AG08395 (cell line): ENCODE data around the gene TULP1.

Source experiments
- DNase-seq: peaks from one replicate; pipeline ENCODE4 v3.0.0; 2012; ENCODE audit warnings: mixed read lengths, low spot score

Gene TULP1

DNA sequence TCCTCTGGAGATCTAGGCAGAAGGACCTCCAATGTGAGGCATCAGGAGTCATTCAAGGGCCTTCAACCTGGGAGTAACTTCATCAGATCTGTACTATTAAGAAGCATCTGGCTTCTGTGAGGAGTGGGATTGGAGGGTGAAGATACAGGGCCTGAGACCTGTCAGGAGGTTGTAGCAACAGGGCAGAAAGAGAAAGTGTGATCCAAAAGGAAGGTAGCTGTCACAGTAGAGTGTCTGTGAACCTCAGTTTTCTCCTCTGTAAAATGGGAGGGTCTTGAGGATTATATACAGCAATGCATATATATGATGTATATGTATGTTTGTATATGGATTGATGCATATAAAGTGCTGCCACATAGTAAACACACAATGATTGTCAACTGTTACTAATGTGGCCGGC is 47.0 kb downstream of the TULP1 start:
- no peak for DNase-seq

DNA sequence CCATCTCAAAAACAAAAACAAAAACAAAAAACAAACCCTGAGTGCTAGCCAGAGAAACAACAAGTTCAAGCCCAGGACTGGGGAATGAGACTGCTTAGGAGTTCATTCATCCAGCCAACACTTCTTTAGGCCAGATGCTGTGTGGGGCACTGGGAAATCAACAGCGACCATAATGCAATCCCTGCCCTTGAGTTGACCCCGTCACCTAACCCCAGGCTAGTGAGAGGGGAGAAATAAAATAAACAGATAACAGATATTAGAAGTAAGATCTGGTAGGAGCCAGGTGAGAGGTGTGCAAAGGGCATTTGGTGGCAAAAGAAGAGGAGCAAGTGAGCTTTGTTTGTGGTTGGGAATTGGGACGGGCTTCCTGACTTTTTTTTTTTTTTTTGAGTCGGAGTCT is 49.4 kb downstream of the TULP1 start:
- no peak for DNase-seq

DNA sequence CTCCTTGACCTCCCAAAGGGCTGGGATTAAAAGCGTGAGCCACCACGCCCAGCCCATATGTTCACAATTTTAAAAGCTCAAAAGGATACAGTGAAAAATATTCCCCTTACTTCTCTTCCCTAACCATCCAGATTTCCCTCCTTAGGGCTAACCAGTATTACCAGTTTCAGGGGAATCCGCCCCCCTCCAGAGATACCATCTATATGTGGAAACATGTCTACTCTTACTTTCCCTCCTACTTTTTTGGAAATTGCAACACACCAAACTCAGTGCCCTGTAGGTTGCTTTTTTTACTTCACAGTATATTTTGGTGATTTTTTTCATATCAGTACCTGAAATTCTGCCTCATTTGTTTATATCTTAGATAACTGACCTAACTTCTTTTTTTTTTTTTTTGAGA is 51.4 kb downstream of the TULP1 start:
- DNase-seq: no peak

DNA sequence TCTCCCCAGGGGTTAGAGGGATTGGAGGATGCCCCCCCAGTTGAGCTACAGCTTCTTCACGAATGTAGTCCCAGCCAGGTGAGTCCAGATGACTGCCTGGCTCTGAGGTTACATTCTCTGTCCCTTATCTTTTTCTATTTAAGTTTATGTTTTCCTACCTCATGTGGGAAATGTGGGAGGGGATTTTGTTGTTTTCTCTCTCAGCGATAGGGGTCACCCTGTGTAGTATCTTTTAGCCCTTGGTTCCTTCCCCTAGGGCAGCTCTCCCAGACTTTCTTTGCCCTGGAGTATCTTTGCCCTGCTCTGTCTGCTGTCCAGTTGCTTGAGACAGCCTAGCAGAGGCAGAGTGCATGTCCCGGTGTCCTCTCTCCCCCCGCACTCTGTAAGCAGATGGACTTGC is 54.8 kb downstream of the TULP1 start:
- DNase-seq: no peak

DNA sequence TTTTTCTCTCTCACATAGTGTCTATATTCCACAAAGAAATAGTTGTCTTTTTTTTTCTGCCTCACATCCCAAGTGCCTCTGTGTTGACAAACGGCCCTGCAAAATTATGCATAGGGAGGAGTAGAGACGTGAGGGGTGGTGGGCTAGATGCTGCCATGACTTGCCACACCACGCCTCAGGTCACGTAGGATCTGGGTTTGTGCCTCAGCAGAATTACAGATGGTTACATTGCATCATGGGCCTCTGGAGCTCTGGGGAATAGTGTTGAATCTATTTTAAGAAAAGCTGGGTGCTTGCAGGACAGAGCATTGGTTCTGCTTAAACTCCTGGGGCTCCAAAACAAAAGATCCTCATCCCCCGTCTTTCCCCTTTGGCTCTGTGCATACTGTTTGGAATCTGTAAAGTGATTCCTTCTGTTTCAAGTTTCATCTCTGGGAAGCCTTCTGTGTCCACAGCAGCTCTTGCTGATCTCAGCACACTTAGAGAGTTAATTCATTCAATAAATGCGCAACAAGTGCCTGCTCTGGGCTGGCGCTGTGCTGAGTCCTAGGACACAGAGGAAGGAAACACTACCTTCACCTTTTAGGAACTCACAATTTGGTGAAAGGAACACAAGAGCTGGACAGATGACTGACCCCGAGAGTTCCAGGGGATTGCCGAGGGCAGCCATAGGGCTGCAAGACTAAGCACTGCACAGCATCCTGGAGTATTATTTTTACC is 58.1 kb downstream of the TULP1 start:
- no peak for DNase-seq

DNA sequence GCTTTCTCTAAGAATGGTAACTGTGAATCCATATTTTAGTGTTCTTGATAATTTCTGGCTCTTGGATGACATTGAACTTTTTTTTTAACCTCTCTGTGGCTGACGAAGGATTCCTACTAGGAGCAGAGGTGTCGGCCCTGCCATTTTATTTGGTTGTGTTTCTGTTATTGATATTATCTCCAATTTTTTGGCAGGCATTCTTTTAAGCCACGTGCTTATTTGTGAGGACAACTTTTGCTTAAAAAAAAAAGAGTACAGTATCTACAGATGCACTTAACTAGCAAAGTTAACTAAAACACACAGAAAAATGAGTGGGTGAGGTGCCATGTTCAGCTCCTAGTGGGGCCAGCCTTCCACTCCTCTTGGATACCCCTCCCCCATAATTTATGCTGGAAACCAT is 59.5 kb downstream of the TULP1 start:
- no peak for DNase-seq

DNA sequence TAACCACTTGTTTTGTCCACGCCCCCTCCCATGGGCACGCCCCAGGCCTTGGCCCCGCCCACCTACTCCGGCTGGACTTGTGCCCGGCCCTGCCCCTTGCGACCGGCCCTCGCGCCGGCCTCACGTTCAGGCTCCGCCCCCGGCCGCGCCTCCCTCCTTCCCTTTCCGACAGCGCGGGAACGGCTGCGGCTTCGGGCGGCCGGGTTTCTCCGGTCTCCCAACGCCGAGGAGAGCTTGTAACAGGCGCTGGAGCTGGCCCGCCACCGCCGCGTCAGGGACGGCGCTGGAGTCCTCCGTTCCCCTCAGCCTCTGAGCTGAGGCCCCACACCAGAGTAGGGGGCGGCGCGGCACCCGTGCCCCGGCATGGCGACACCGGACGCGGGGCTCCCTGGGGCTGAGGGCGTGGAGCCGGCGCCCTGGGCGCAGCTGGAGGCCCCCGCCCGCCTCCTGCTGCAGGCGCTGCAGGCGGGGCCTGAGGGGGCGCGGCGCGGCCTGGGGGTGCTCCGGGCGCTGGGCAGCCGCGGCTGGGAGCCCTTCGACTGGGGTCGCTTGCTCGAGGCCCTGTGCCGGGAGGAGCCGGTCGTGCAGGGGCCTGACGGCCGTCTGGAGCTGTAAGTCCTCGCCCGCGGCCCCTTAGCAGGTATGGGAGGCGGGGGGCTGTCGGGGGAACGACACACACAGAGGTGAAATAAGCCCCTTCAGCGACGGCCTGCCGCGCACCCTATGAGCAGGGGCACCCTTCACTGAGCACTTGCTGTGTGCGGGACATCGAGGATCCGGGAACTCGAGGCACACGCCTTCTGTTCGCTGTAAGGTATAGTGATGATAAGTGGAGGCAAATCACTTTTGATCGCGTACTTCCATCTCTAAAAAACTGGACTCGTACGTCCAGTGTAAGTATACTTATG is 60.3 kb downstream of the TULP1 start, which contains the start of gene FANCE:
Gene FANCE, plus strand, starts transcription at position 156 of the 908 bp plus-strand sequence. Its CDS starts 208 bp downstream, at position 364.
- peak; percentile 97 for DNase-seq

DNA sequence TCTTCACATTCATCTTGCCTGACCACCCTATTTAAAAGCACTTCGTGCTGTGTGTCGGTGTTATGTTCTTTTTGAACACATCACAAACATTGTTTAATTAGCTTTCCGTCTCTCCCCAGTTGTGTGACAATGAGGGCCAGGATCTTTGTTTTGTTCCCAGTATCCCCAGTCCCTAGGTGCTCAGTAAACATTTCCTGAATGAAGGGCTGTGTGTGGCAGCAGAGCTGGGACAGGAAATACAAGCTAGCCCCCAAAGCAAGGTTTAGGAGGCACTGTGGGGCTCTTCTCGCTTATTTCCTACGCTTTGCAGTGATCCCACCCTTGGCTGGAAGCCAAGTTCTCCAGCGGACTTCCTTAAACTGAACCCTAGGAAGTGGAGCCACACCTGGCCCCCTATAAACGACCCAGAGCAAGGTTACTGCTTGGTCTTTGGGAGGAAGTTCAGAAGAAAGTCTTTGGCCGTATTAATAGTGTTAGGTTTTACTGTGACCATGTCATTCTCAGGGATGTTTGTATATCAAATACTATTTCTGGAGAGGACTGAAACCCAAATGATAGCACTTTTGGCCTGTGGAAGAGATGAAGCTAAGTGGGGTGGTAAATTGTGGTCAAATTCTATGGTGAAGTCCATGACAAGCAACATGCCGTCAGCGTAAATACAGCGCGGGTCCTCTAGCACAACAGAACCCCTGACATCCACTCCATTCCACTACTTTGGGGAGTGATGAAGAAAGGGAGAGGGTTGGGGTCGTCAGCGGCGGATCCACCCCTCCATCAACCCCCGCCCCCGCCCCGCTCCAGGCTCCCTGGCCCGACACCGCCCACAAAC is 61.1 kb downstream of the TULP1 start:
- DNase-seq: no peak

DNA sequence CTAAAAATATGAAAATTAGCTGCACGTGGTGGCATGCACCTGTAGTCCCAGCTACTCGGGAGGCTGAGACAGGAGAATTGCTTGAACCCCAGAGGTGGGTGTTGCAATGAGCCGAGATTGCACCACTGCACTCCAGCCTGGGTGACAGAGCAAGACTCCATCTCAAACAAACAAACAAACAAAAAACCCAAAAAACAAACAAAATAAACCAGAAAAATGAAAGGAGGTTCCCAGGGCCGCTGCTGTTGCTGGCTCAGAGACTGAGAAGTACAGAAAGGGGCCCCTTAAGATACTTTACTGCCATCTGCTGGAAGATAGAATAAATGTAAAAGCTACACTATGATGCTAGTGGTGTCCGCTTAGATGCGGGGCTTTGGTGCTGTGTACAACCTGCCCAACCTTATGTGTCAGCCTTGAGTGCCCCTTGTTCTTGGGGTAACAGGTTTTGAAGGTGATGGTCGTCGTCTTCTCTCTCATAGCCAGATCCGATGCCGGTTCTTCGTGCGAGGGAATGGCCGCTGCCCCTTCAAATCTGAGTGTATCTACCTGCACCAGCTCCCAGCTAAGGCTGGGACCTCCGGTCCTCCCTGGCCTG is 63.3 kb downstream of the TULP1 start:
- DNase-seq: peak; percentile 85

DNA sequence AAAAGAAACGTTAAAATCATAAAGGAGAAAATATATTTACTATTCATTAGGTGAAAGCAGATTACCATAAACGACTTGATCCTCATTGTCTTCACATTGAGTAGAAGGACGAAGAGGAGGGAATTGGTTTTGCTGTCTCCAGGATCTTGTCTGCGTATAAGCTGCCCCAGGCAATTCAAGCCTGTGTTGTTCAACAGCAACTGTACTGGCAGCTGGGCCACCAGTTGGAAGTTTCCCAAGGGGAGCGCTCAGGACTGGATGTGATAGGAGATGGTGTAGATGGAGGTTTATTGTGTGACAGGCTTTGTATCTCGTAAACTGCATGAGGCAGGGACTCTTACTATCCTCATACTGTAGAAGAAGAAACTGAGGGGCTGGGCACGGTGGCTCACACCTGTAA is 64.5 kb downstream of the TULP1 start:
- no peak for DNase-seq
